Mucosa of rectum (tissue), 2 donors: ENCODE data around the gene TOMM20.
A peak's percentile ranks its signal among the peaks of the same experiment; 100 is the strongest.

Experiments
- H3K27ac ChIP-seq, 2 donors: one replicate each; pipeline ENCODE4 v1.7.0; 2013; ENCODE audit warnings: inconsistent platforms in 2 of 2, low read depth in 2 of 2, low read length in 2 of 2
- H3K27me3 ChIP-seq, 2 donors: one replicate each; pipeline ENCODE4 v1.7.0; 2013; ENCODE audit warnings: low read length in 2 of 2; ENCODE audit not compliant: control insufficient read depth in 2 of 2, insufficient read depth in 2 of 2
- H3K36me3 ChIP-seq, 2 donors: one replicate each; pipeline ENCODE4 v1.7.0; 2013; ENCODE audit warnings: low read length in 2 of 2; ENCODE audit not compliant: control insufficient read depth in 2 of 2, insufficient read depth in 2 of 2
- H3K4me1 ChIP-seq, 2 donors: one replicate each; pipeline ENCODE4 v1.7.0; 2013; ENCODE audit warnings: low read length in 2 of 2, mild to moderate bottlenecking in 1 of 2; ENCODE audit not compliant: control insufficient read depth in 2 of 2, insufficient read depth in 2 of 2
- H3K4me3 ChIP-seq, 2 donors: one replicate each; pipeline ENCODE4 v1.7.0; 2013; ENCODE audit warnings: low read length in 2 of 2
- H3K9ac ChIP-seq, 2 donors: one replicate each; pipeline ENCODE4 v1.7.0; 2013; ENCODE audit warnings: low read length in 2 of 2, low read depth in 1 of 2, mild to moderate bottlenecking in 1 of 2
- H3K9me3 ChIP-seq, 2 donors: one replicate each; pipeline ENCODE4 v1.7.0; 2013; ENCODE audit warnings: low read length in 2 of 2; ENCODE audit not compliant: control insufficient read depth in 2 of 2
- donor health status: healthy.
- donor health status: Normal muscosa, but diverticular disease.

Gene TOMM20

DNA sequence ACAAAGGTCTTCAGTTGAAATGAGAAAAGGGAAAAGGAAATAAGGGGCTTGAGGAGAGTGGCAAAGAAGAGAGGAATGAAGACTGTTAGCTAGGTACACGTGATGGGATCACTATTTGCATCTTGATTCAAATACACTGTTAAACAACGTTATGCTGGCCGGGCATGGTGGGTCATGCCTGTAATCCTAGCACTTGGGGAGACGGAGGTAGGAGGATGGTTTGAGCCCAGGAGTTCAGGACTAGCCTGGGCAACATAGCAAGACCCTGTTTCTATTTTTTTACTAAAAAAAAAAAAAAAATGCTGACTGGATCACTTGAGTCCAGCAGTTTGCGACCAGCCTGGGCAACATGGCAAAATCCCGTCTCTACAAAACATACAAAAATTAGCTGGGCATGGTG, 30.0 kb upstream of the TOMM20 start:
- Histone ChIP-seq H3K9me3 (no peaks in the 10 kb centered on the region), H3K9ac (no peak overlapping the region), H3K4me3 (no peak overlapping the region), H3K4me1 (peaks cover 13 to 20% of the 10 kb centered on the region in 2 donors), H3K36me3 (peaks cover 19 to 33% of the 10 kb centered on the region in 2 donors), H3K27me3 (no peaks in the 10 kb centered on the region), H3K27ac (no peak overlapping the region)

DNA sequence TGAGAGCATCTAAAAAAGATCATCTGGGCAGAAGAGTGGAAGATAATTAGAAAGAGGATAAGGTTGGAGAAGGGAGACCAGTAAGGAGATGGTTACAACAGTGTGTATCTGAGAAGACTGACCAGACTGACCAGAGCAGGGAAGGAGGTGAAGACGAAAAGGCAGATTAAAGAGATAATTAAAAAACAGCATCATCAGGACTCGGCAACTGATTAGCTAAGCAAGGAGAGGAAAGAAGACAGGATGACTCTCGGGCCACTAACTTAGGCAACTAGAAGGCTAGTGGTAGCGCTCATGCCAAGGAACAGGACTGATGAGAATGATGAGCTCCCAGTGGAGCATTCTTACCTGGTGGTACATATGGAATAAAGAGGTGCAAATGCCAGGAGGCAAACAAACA, 28.5 kb upstream of the TOMM20 start:
- Histone ChIP-seq H3K4me3 (peak overlapping the region in 1 of 2 donors; percentile 34), H3K27me3 (no peaks in the 10 kb centered on the region), H3K27ac (peak overlapping the region; percentile 47 to 59), H3K36me3 (peaks cover 29 to 43% of the 10 kb centered on the region in 2 donors), H3K4me1 (peaks cover 13 to 20% of the 10 kb centered on the region in 2 donors), H3K9me3 (no peaks in the 10 kb centered on the region), H3K9ac (no peak overlapping the region)

DNA sequence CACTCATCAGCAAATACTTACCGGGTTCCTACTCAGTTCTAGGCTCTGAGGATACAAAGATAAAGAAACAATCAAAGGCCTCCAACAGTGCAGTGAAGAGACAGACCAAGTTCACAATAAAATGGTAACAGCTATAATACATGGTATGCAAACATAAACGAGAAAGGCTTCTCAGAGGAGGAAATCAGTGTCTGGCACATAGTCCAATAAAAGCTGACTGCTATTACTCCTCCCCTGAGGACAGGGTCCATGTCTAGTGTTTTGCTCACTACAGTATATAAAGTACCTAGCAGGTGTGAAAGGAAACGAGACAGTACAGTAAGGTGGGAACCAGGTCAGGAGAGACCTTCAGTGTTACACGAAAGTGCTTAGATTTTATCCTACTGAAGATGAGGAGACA, 28.1 kb upstream of the TOMM20 start:
- peaks cover 30 to 47% of the 10 kb centered on the region in 2 donors for H3K36me3 ChIP-seq
- H3K27ac ChIP-seq, result peak overlapping the region; percentile 47 to 59

DNA sequence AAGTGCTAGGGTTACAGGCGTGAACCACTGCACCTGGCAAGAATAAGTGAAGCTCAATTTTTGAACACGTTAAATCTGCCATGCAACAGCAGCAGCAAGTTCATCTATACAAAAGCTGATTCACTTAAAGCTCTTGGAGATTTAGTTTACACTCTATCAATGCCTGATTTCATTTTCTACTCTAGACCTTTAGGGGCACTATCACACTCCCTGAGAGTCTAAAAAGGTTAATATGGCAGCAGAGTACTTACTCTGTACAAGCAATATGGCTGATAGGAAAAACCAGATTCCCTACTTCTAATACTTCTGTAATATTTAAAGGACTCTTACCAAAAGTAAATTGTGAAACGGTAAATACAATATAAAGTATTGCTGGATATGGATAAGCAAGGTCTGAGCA, 27.6 kb upstream of the TOMM20 start:
- H3K4me1 ChIP-seq, result peaks cover 8 to 16% of the 10 kb centered on the region in 2 donors
- no peaks in the 10 kb centered on the region for H3K9me3 ChIP-seq
- H3K36me3 ChIP-seq, result peaks cover 34 to 51% of the 10 kb centered on the region in 2 donors
- H3K4me3 ChIP-seq, result peak overlapping the region in 1 of 2 donors; percentile 13
- H3K27me3 ChIP-seq, result no peaks in the 10 kb centered on the region
- peak overlapping the region; percentile 18 to 38 for H3K27ac ChIP-seq
- H3K9ac ChIP-seq, result no peak overlapping the region

More for the DNA sequence above, 28.1 kb upstream of the TOMM20 start:
- no peaks in the 10 kb centered on the region for H3K27me3 ChIP-seq
- H3K4me3 ChIP-seq, result peak overlapping the region in 1 of 2 donors; percentile 34
- peaks cover 12 to 19% of the 10 kb centered on the region in 2 donors for H3K4me1 ChIP-seq
- H3K9ac ChIP-seq, result no peak overlapping the region
- no peaks in the 10 kb centered on the region for H3K9me3 ChIP-seq

DNA sequence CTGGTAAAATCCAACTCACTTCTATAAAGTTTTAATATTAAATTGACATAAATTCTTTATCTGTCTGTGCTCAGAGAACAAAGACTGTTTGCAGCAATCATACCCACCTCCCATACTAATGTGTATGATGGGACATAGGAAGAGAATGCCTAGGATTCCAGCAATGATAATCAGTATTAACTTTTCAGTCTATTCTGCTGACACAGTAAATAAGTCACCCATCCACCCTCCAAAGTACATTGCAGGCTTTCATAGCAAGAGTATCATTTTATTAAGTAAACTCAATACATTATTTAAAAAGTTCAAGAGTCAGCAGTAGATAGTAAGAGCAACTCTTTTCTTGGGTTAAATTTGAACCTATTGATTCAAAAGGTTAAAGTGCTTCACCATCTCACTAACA, 23.6 kb upstream of the TOMM20 start:
- H3K4me1 ChIP-seq, result peaks cover 8 to 10% of the 10 kb centered on the region in 2 donors
- H3K9me3 ChIP-seq, result no peaks in the 10 kb centered on the region
- no peak overlapping the region for H3K4me3 ChIP-seq
- no peak overlapping the region for H3K27ac ChIP-seq
- H3K36me3 ChIP-seq, result peaks cover 45 to 72% of the 10 kb centered on the region in 2 donors
- no peak overlapping the region for H3K9ac ChIP-seq
- no peaks in the 10 kb centered on the region for H3K27me3 ChIP-seq

DNA sequence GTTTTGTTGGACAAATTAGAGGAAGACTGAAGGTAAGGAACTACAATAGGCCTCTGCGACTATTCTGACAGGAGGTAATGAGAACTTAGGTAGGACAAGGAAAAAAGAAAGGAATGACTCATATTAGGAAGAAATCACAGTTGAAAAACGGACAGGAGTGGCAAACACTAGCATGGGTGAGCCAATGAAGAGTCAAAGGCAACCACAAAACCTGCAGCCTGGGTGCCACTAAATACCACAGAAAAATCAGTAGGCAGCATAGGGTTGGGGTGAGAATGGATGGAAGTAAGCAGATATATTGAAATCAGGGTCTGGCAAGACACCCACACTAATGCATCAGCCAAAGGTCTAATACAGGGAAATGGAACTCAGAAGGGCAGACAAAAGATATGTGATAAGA, 22.4 kb upstream of the TOMM20 start:
- Histone ChIP-seq H3K9me3 (no peaks in the 10 kb centered on the region), H3K4me3 (no peak overlapping the region), H3K4me1 (no peaks in the 10 kb centered on the region), H3K9ac (no peak overlapping the region), H3K27ac (no peak overlapping the region), H3K27me3 (no peaks in the 10 kb centered on the region), H3K36me3 (peaks cover 50 to 67% of the 10 kb centered on the region in 2 donors)

DNA sequence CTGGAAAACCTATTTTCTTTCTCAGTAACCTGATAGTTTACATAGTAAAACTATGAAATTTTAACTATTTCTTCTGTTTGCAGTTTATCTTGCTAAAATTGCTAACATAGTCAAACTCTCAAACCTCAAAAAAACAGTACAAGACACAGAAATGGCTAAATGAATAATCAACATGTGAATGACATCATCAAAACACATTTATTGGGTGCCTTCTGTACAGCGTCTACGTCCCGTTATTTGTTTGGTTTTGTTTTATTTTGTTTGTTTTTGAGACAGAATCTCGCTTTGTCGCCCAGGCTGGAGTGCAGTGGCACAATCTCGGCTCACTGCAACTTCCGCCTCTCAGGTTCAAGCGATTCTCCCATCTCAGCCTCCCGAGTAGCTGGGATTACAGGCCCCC, 21.2 kb upstream of the TOMM20 start:
- H3K4me3 ChIP-seq, result no peak overlapping the region
- no peak overlapping the region for H3K27ac ChIP-seq
- peaks cover 53 to 74% of the 10 kb centered on the region in 2 donors for H3K36me3 ChIP-seq
- H3K27me3 ChIP-seq, result no peaks in the 10 kb centered on the region
- no peaks in the 10 kb centered on the region for H3K4me1 ChIP-seq
- no peaks in the 10 kb centered on the region for H3K9me3 ChIP-seq
- no peak overlapping the region for H3K9ac ChIP-seq

DNA sequence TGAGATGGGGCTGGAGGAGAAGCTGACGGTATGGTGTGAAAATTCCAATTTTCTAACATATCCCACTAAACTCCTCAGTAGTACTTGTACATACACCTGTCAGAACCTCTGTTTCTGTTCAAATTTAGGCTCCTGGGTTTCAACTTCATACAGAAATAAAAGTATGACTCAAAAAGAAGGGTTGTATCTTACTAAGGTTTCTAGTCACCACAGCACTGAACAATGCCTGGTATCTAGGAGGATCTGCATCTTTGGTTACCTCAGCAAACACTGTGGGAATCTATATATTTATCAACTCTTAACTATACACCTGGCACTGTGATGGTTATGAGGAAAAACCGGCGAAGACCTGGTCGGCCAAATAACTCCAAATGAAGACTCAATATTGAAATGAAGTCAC, 18.6 kb upstream of the TOMM20 start:
- Histone ChIP-seq H3K27me3 (no peaks in the 10 kb centered on the region), H3K4me3 (no peak overlapping the region), H3K27ac (no peak overlapping the region), H3K9ac (no peak overlapping the region), H3K4me1 (no peaks in the 10 kb centered on the region), H3K36me3 (peaks cover 51 to 71% of the 10 kb centered on the region in 2 donors), H3K9me3 (no peaks in the 10 kb centered on the region)

DNA sequence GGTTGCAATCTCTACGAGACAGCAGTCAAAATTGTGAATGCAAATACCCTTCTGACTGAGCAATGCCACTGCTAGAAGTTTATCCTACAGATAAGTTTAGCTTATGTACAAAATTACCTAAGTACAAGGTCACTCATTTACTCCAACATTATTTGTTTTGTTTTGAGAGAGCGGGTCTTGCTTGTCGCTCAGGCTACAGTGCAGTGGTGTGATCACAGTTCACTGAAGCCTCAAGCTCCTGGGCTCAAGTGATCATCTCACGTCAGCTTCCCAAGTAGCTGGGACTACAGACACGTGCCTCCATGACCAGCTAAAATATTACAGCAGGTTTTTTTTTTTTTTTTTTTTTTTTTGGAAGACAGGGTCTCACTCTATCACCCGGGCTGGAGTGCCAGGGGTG, 17.0 kb upstream of the TOMM20 start:
- H3K4me1 ChIP-seq, result no peaks in the 10 kb centered on the region
- no peak overlapping the region for H3K9ac ChIP-seq
- peaks cover 43 to 62% of the 10 kb centered on the region in 2 donors for H3K36me3 ChIP-seq
- H3K27me3 ChIP-seq, result no peaks in the 10 kb centered on the region
- H3K27ac ChIP-seq, result no peak overlapping the region
- no peaks in the 10 kb centered on the region for H3K9me3 ChIP-seq
- H3K4me3 ChIP-seq, result no peak overlapping the region

DNA sequence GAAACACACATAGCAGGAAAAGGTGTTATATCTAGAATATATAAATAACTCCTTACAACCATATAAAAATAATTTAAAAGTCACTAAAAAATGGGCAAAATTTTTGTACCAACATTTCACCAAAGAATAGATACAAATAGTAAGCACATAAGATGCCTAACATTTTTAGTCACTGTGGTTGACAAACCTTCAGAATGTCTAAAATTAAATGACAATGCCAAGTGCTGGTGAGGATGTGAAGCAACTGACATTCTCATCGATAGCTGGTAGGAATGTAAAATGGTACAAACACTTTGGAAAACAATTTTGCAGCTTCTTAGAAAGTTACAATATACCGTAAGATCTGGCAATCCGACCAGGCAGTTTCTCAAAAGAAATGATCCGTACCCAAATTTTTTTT, 14.4 kb upstream of the TOMM20 start:
- no peak overlapping the region for H3K9ac ChIP-seq
- H3K4me1 ChIP-seq, result no peaks in the 10 kb centered on the region
- no peak overlapping the region for H3K4me3 ChIP-seq
- no peak overlapping the region for H3K27ac ChIP-seq
- H3K36me3 ChIP-seq, result peaks cover 56 to 57% of the 10 kb centered on the region in 2 donors
- H3K9me3 ChIP-seq, result no peaks in the 10 kb centered on the region
- no peaks in the 10 kb centered on the region for H3K27me3 ChIP-seq

DNA sequence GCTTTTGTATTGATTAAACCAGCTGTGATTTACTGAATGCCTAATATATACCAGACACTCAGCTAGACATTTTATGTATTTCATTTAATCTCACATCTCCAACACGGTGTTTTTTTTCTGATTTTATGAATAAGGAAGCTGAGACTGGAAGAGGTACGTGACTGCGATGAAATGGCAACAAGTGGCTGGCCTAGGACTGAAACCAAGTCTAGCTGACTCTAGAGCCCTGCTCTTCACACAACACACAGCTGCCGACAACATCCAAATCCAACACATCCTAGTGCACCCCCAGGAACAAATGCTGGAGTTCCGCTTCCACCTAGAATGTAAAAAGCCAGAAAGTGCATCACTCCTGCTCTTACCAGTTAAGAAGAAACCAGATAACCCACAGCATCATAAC, 10.7 kb upstream of the TOMM20 start:
- H3K9ac ChIP-seq, result no peak overlapping the region
- no peaks in the 10 kb centered on the region for H3K27me3 ChIP-seq
- H3K4me1 ChIP-seq, result no peaks in the 10 kb centered on the region
- no peaks in the 10 kb centered on the region for H3K9me3 ChIP-seq
- H3K4me3 ChIP-seq, result no peak overlapping the region
- H3K27ac ChIP-seq, result no peak overlapping the region
- peaks cover 57 to 60% of the 10 kb centered on the region in 2 donors for H3K36me3 ChIP-seq
